ENCODE data around the gene OSBPL8. TPM values are rescaled to one million over a fixed set of nuclear protein-coding genes. Genes with fewer than 3 reads are reported as not detected.

Gene OSBPL8
- total and polyA plus RNA-seq, 10 of the 15 experiments (the other 5 are each of a cell fraction or from before 2014, with no cell fraction given), result 10.4 to 58.0 (median 32.0) TPM

GRCh38 chr12:76559400-76560085 lies at the start of gene OSBPL8 (continued):
- TF ChIP-seq ETV6 (conservative IDR thresholded peaks at IDR 0.05 in 1 of 2, IDR thresholded peaks at IDR 0.05 in 1 of 2; ENCODE audit: borderline replicate concordance in 1 of 2, low read depth in 1 of 2) (no peak), ELK1 (IDR thresholded peaks at IDR 0.05; ENCODE audit: low read depth, low read length) (no peak), MEF2A (IDR thresholded peaks at IDR 0.05; ENCODE audit: insufficient read depth, low read depth, low read length) (0 out of 2 replicates have a peak, but pooled peaks have one; percentile 26), SMAD5 (IDR thresholded peaks at IDR 0.05; ENCODE audit: low read depth) (peak; percentile 70; the same call in 1 of the 2 replicates), NR2C2 (IDR thresholded peaks at IDR 0.05; ENCODE audit: borderline replicate concordance, control insufficient read depth, insufficient read length, low read depth) (no peak), ZNF687 (IDR thresholded peaks at IDR 0.05) (no peak; the same call in 1 of the 2 replicates), BCL3 (IDR thresholded peaks at IDR 0.05; ENCODE audit: borderline replicate concordance, insufficient read depth, low read depth, low read length, poor library complexity, severe bottlenecking) (peak; percentile 45), ZNF207 (IDR thresholded peaks at IDR 0.05; ENCODE audit: borderline replicate concordance) (no peak), POLR2A (IDR thresholded peaks at IDR 0.05; ENCODE audit: low read depth, low read length) (peak; percentile 99), BCL11A (IDR thresholded peaks at IDR 0.05; ENCODE audit: low read depth, low read length) (no peak), ATF7 (IDR thresholded peaks at IDR 0.05; ENCODE audit: low read depth) (0 out of 2 replicates have a peak, but pooled peaks have one; percentile 29), ZBTB11 (CRISPR knock-in tag; IDR thresholded peaks at IDR 0.05) (no peak)
- TF ChIP-seq, protein P1, sequence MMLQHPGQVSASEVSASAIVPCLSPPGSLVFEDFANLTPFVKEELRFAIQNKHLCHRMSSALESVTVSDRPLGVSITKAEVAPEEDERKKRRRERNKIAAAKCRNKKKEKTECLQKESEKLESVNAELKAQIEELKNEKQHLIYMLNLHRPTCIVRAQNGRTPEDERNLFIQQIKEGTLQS (IDR thresholded peaks at IDR 0.05; ENCODE audit: borderline replicate concordance, extremely low read depth, low read depth, low read length), result peak; percentile 82; the same call in 1 of the 2 replicates

Measured in GM12878 (cell line).